GM08714 (cell line): ENCODE results near the gene MARCHF7.
"Not testable (repeated sequence)": the region's sequence is repeated elsewhere in the genome, so short reads cannot be mapped to it uniquely, and the experiment has no call there.

Source experiments
- H3K4me3 ChIP-seq: fragments of 200-500 bp; sonication (Bioruptor generic); 2 replicates; pipeline ENCODE4 v1.5.1; 2014; ENCODE audit warnings: mild to moderate bottlenecking, low read length, inconsistent platforms
- ZNF274 ChIP-seq: IDR thresholded peaks from 2 replicates; pipeline ENCODE4 v1.6.1; 2012; ENCODE audit warnings: mild to moderate bottlenecking, low read depth, low read length

MARCHF7 gene

GRCh38 chr2:159712143-159712928 is at the start of gene MARCHF7:
Gene MARCHF7 (plus strand): TSS chr2:159712506. CDS start chr2:159729023, 16,517 bp downstream.
- no peak for TF ChIP-seq ZNF274
- H3K4me3 ChIP-seq = peak within 1 kb of the TSS; percentile 89

DNA sequence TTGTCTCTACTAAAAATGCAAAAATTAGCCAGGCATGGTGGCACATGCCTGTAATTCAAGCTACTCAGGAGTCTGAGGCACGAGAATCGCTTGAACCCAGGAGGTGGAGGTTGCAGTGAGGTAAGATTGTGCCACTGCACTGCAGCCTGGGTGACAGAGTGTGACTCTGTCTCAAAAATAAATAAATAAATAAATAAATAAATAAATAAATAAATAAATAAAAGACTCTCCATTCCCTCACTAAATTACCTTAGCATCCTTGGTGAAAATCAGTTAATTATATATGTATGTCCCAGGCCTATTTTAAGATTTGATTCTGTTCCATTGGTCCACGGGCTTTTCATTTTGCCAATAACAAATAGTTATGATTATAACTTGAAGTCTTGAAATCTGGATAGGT is 44.9 kb upstream of the MARCHF7 start:
- not testable (repeated sequence) for H3K4me3 ChIP-seq

DNA sequence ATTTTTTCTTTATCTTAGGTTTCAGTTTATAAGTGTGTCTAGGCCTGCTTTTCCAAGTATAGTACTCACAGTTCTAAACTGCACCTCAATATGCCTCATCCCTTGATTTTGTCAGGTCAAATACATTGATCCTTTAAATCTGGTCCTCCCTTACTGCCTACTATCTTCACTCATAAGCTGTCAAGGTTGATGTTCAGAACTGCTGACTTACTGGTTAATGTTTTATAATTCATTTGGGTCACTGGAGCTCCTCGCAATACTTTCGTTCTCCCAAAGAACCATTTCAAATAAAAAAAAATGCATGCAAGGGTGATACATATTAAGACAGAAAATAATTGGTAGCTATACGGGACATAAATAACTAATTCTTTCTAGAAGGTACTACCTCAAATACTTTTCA is 41.3 kb upstream of the MARCHF7 start:
- no peak overlapping the region for H3K4me3 ChIP-seq
- TF ChIP-seq ZNF274 = no peak

DNA sequence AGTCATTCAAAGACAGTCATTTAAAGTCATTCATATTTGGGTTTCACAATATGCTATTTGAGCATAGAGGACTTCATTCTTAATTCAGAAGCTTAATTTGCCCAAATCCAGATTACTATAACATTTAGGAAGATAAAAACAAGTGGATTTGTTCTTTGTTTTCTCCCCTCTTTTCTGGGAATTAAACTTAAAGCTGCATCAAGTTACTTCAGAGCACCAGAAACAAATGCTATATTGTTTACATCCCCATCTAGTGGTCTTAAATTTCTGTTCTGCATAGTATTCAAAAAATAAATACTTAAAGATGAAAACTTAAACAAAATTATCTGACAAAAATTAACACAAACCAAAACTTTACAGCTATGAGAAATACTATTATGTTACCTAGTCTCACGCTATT is 34.7 kb upstream of the MARCHF7 start:
- TF ChIP-seq ZNF274 = no peak
- H3K4me3 ChIP-seq = no peak overlapping the region

- TF ChIP-seq ZNF274 = no peak
These were observed 31.6 kb upstream of the MARCHF7 start for GRCh38 chr2:159680692-159681091.

GRCh38 chr2:159683817-159684216 is 28.5 kb upstream of the MARCHF7 start:
- TF ChIP-seq ZNF274 = no peak
- H3K4me3 ChIP-seq = no peak overlapping the region

More at GRCh38 chr2:159680692-159681091, 31.6 kb upstream of the MARCHF7 start:
- no peak overlapping the region for H3K4me3 ChIP-seq

- no peak for TF ChIP-seq ZNF274
- H3K4me3 ChIP-seq = no peak overlapping the region
These were observed 27.5 kb upstream of the MARCHF7 start for GRCh38 chr2:159684796-159685195.

DNA sequence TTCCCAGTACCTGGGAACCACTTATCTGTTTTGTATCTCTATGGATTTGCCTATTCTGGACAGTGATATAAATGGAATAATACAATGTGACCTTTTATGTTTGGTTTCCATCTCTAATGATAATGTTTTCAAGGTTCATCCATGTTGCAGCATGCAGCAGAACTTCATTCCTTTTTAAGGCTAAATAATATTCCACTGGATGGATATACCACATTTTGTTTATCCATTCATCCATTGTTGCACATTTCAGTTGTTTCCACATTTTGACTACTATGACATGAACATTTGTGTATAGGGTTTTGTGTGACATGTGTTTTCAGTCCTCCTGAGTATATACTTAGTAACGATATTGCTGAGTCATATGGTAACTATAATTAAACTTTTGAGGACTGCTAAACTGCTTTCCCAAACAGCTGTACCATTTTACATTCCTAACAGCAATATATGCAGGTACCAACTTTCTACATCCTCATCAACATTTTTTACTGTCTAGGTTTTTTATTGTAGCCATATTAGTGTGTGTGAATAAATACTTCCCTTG is 17.7 kb upstream of the MARCHF7 start:
- no peak overlapping the region for H3K4me3 ChIP-seq
- TF ChIP-seq ZNF274 = no peak

GRCh38 chr2:159695795-159696448 is 16.4 kb upstream of the MARCHF7 start:
- H3K4me3 ChIP-seq = no peak overlapping the region
- TF ChIP-seq ZNF274 = no peak

GRCh38 chr2:159703491-159703890 is 8.8 kb upstream of the MARCHF7 start:
- no peak overlapping the region for H3K4me3 ChIP-seq
- no peak for TF ChIP-seq ZNF274

GRCh38 chr2:159706385-159706980 is 5.8 kb upstream of the MARCHF7 start:
- TF ChIP-seq ZNF274 = no peak
- H3K4me3 ChIP-seq = no peak overlapping the region

- no peak overlapping the region for H3K4me3 ChIP-seq
- TF ChIP-seq ZNF274 = no peak
These were observed 4.1 kb upstream of the MARCHF7 start for GRCh38 chr2:159708066-159708760.

GRCh38 chr2:159710601-159711180 is 1.6 kb upstream of the MARCHF7 start:
- H3K4me3 ChIP-seq = no peak overlapping the region
- no peak for TF ChIP-seq ZNF274
